Small intestine (tissue), 7 donors: ENCODE data around the gene KANTR. TPM values are rescaled to one million over a fixed set of nuclear protein-coding genes. Genes with fewer than 3 reads are reported as not detected.

Source experiments
- DNase-seq, 2 donors: peaks; one replicate each; pipeline versions ENCODE4 v3.0.0 to v3.0.0-alpha.2; 2013
- FAIRE-seq: peaks from 2 replicates; lab custom pipeline; 2012; peaks lifted over from hg19 to GRCh38; lab: Jason Lieb, UNC
- H3K27ac ChIP-seq, 3 donors: one replicate each; pipeline ENCODE4 v1.5.1; 2013; ENCODE audit warnings: low read length in 2 of 3, mild to moderate bottlenecking in 2 of 3, control low read depth in 1 of 3, inconsistent platforms in 1 of 3, low read depth in 1 of 3, moderate library complexity in 1 of 3
- H3K27me3 ChIP-seq, 3 donors: one replicate each; pipeline ENCODE4 v1.6.1; 2013; ENCODE audit warnings: low read length in 3 of 3, inconsistent platforms in 1 of 3; ENCODE audit not compliant: control insufficient read depth in 3 of 3, insufficient read depth in 3 of 3
- H3K36me3 ChIP-seq, 3 donors: one replicate each; pipeline ENCODE4 v1.6.1; 2013; ENCODE audit warnings: low read length in 3 of 3, inconsistent platforms in 1 of 3, low read depth in 1 of 3, mild to moderate bottlenecking in 1 of 3, moderate library complexity in 1 of 3; ENCODE audit not compliant: control insufficient read depth in 3 of 3, insufficient read depth in 2 of 3
- H3K4me1 ChIP-seq, 3 donors: one replicate each; pipeline ENCODE4 v1.6.1; 2013; ENCODE audit warnings: low read length in 2 of 3, inconsistent platforms in 1 of 3, low read depth in 1 of 3, mild to moderate bottlenecking in 1 of 3, moderate library complexity in 1 of 3; ENCODE audit not compliant: control insufficient read depth in 3 of 3, insufficient read depth in 2 of 3
- H3K4me3 ChIP-seq, 3 donors: one replicate each; pipeline ENCODE4 v1.5.1; 2013; ENCODE audit warnings: low read length in 3 of 3, control low read depth in 1 of 3, inconsistent platforms in 1 of 3, low read depth in 1 of 3, mild to moderate bottlenecking in 1 of 3, moderate library complexity in 1 of 3
- H3K9me3 ChIP-seq, 2 donors: one replicate each; pipeline ENCODE4 v1.6.1; 2013; ENCODE audit warnings: low read depth in 1 of 2, low read length in 1 of 2; ENCODE audit not compliant: control insufficient read depth in 2 of 2, insufficient read depth in 1 of 2
- WGBS, 3 donors: extraction: QIAGEN DNeasy Blood & Tissue Kit; methylation state at CpG; one replicate each; pipeline ENCODE4 v1.1.7; 2013; 5-methylcytosine and 5-hydroxymethylcytosine counted together
- polyA plus RNA-seq, 4 donors: library from polyadenylated mRNA; stranded (reverse) in 3 of 4; unstranded in 1 of 4; fragments of 200-250 nt in 3 of 4; fragments of 120-200 nt in 1 of 4; gene quantifications; one replicate each; pipeline versions ENCODE4 v1.2.1 to v1.2.3, GENCODE V29; 2013
- donor health status: healthy with polysubstance abuse.
- donor health status: control.
- donor health status: control.
- donor health status: Bipolar disorder and iron deficiency.
- donor health status: healthy.

The KANTR gene
- polyA plus RNA-seq, 4 donors = 1.4 to 12.5 (median 4.0) TPM

GRCh38 chrX:53077207-53078197 lies 16.4 kb upstream of the KANTR start:
- Histone ChIP-seq H3K4me1 (no peaks in the 10 kb centered on the region), H3K27ac (no peak overlapping the region), H3K4me3 (no peak overlapping the region), H3K27me3 (no peaks in the 10 kb centered on the region), H3K36me3 (no peaks in the 10 kb centered on the region), H3K9me3 (no peaks in the 10 kb centered on the region)
- FAIRE-seq = no peak
- no peak for DNase-seq
- WGBS, 3 donors = 93 to 94% (median 94%) methylated on average over 8 to 27 of the region's 27 CpGs

- Histone ChIP-seq H3K4me3 (no peak overlapping the region), H3K4me1 (no peaks in the 10 kb centered on the region), H3K36me3 (no peaks in the 10 kb centered on the region), H3K27ac (no peak overlapping the region), H3K9me3 (no peaks in the 10 kb centered on the region), H3K27me3 (no peaks in the 10 kb centered on the region)
- FAIRE-seq = no peak
- no peak for DNase-seq
- WGBS, 3 donors = 94 to 100% (median 100%) methylated on average over 1 of the region's 1 CpG
Measured at GRCh38 chrX:53078943-53079342, 15.0 kb upstream of the KANTR start.

GRCh38 chrX:53080628-53081580 lies 13.0 kb upstream of the KANTR start:
- H3K27me3 ChIP-seq = no peaks in the 10 kb centered on the region
- FAIRE-seq (peak; percentile 10), DNase-seq (no peak)
- H3K9me3 ChIP-seq = no peaks in the 10 kb centered on the region
- H3K4me3 ChIP-seq = no peak overlapping the region
- H3K27ac ChIP-seq = peak overlapping the region in 2 of 3 donors; percentile 33 to 82
- H3K36me3 ChIP-seq = peaks cover 0 to 11% (median 4%) of the 10 kb centered on the region in 3 donors
- 17 to 47% (median 30%) methylated on average over 13 to 16 of the region's 17 CpGs for WGBS, 3 donors
- H3K4me1 ChIP-seq = no peaks in the 10 kb centered on the region

GRCh38 chrX:53081925-53082772 lies 11.8 kb upstream of the KANTR start, which contains the start of gene TSPYL2:
TSPYL2 (plus strand) TSS chrX:53082367; CDS start chrX:53082499, 132 bp downstream.
- FAIRE-seq (no peak), DNase-seq (peak; percentile 87 to 93)
- peaks cover 0 to 14% (median 4%) of the 10 kb centered on the region in 3 donors for H3K36me3 ChIP-seq
- no peaks in the 10 kb centered on the region for H3K4me1 ChIP-seq
- H3K4me3 ChIP-seq = peak within 1 kb of the TSS; percentile 44 to 67 (median 63)
- WGBS, 3 donors = 0 to 42% (median 4%) methylated on average over 50 to 86 of the region's 86 CpGs
- H3K9me3 ChIP-seq = no peaks in the 10 kb centered on the region
- H3K27me3 ChIP-seq = no peaks in the 10 kb centered on the region
- H3K27ac ChIP-seq = peak within 1 kb of the TSS; percentile 44 to 95 (median 63)

- no peak for DNase-seq
- Histone ChIP-seq H3K9me3 (no peaks in the 10 kb centered on the region), H3K4me1 (no peaks in the 10 kb centered on the region), H3K4me3 (peak overlapping the region; percentile 44 to 67 (median 63)), H3K27ac (peak overlapping the region; percentile 44 to 95 (median 60)), H3K36me3 (peaks cover 0 to 17% (median 4%) of the 10 kb centered on the region in 3 donors), H3K27me3 (no peaks in the 10 kb centered on the region)
- FAIRE-seq = no peak
- 6 to 45% (median 22%) methylated on average over 27 to 31 of the region's 31 CpGs for WGBS, 3 donors
Measured at GRCh38 chrX:53082773-53083616, 10.9 kb upstream of the KANTR start.

GRCh38 chrX:53084043-53084570 lies 9.8 kb upstream of the KANTR start:
- 76 to 85% (median 84%) methylated on average over 4 of the region's 4 CpGs for WGBS, 3 donors
- no peak overlapping the region for H3K27ac ChIP-seq
- FAIRE-seq (no peak), DNase-seq (no peak)
- H3K36me3 ChIP-seq = peaks cover 0 to 19% (median 4%) of the 10 kb centered on the region in 3 donors
- H3K4me1 ChIP-seq = no peaks in the 10 kb centered on the region
- no peaks in the 10 kb centered on the region for H3K27me3 ChIP-seq
- H3K4me3 ChIP-seq = no peak overlapping the region
- no peaks in the 10 kb centered on the region for H3K9me3 ChIP-seq

GRCh38 chrX:53084863-53085262 lies 9.1 kb upstream of the KANTR start:
- FAIRE-seq (no peak), DNase-seq (no peak)
- Histone ChIP-seq H3K27me3 (no peaks in the 10 kb centered on the region), H3K36me3 (peaks cover 0 to 19% (median 4%) of the 10 kb centered on the region in 3 donors), H3K4me1 (no peaks in the 10 kb centered on the region), H3K27ac (no peak overlapping the region), H3K9me3 (no peaks in the 10 kb centered on the region), H3K4me3 (no peak overlapping the region)
- WGBS, 3 donors = 89 to 93% (median 91%) methylated on average over 5 to 9 of the region's 9 CpGs
